HepG2 (cell line): ENCODE measurements around the gene UNC13D. TPM values are rescaled to one million over a fixed set of nuclear protein-coding genes. Genes with fewer than 3 reads are reported as not detected.
A peak's percentile ranks its signal among the peaks of the same experiment; 100 is the strongest.

Experiments
- ARNT2 ChIP-seq: sonication (generic); formaldehyde crosslinking; IDR thresholded peaks from 2 replicates; pipeline ENCODE4 v1.8.0; 2022; ENCODE audit warnings: mild to moderate bottlenecking, low read depth, missing genetic modification reagents, moderate library complexity
- ATM ChIP-seq: fragments of 450-650 bp; IDR thresholded peaks from 2 replicates; pipeline ENCODE4 v1.7.1; 2017; ENCODE audit warnings: mild to moderate bottlenecking, borderline replicate concordance
- ERF ChIP-seq: IDR thresholded peaks from 2 replicates; pipeline ENCODE4 v1.6.1; 2018; ENCODE audit warnings: missing biosample characterization, missing genetic modification reagents
- JUNB ChIP-seq: sonication (generic); formaldehyde crosslinking; IDR thresholded peaks from 2 replicates; pipeline ENCODE4 v1.8.0; 2022; ENCODE audit warnings: missing genetic modification reagents, mild to moderate bottlenecking, borderline replicate concordance
- KLF13 ChIP-seq: sonication (generic); formaldehyde crosslinking; IDR thresholded peaks from 2 replicates; pipeline ENCODE4 v1.4.0; 2020; ENCODE audit warnings: mild to moderate bottlenecking, missing genetic modification reagents
- PHF20 ChIP-seq: sonication (generic); formaldehyde crosslinking; IDR thresholded peaks from 2 replicates; pipeline ENCODE4 v1.5.0; 2020; ENCODE audit warnings: mild to moderate bottlenecking, missing genetic modification reagents
- RXRB ChIP-seq: IDR thresholded peaks from 2 replicates; pipeline ENCODE4 v1.6.1; 2016; ENCODE audit warnings: borderline replicate concordance, missing genetic modification reagents, missing compliant biosample characterization
- SRSF1 ChIP-seq: fragments of 200-400 bp; formaldehyde crosslinking; optimal IDR thresholded peaks from 2 replicates; pipeline ENCODE3; 2017; ENCODE audit warnings: mild to moderate bottlenecking, low read depth, low read length, moderate library complexity
- ZBTB3 ChIP-seq: sonication (generic); formaldehyde crosslinking; IDR thresholded peaks from 2 replicates; pipeline ENCODE4 v1.4.0; 2020; ENCODE audit warnings: low read depth, mild to moderate bottlenecking, moderate library complexity, missing genetic modification reagents, borderline replicate concordance
- ZFY ChIP-seq: sonication (generic); formaldehyde crosslinking; IDR thresholded peaks from 2 replicates; pipeline ENCODE4 v1.4.0; 2020; ENCODE audit warnings: missing genetic modification reagents
- ZNF138 ChIP-seq: sonication (generic); formaldehyde crosslinking; IDR thresholded peaks from 2 replicates; pipeline ENCODE4 v1.5.0; 2020; ENCODE audit warnings: mild to moderate bottlenecking, low read depth, missing genetic modification reagents
- ZNF30 ChIP-seq: sonication (generic); formaldehyde crosslinking; IDR thresholded peaks from 2 replicates; pipeline ENCODE4 v1.5.0; 2020; ENCODE audit warnings: mild to moderate bottlenecking, missing genetic modification reagents
- ZNF670 ChIP-seq: sonication (generic); formaldehyde crosslinking; IDR thresholded peaks from 2 replicates; pipeline ENCODE4 v1.8.0; 2022; ENCODE audit warnings: mild to moderate bottlenecking, missing genetic modification reagents, borderline replicate concordance
- ZNF720 ChIP-seq: sonication (generic); formaldehyde crosslinking; IDR thresholded peaks from 2 replicates; pipeline ENCODE4 v1.4.0; 2020; ENCODE audit warnings: missing genetic modification reagents
- polyA plus RNA-seq, 8 experiments: library from polyadenylated mRNA; depleted of rRNA in 3 of 8; stranded (reverse) in 7 of 8; unstranded in 1 of 8; fragments of >200 nt; fragmentation: Illumina TruSeq in 4 of 8; extraction: Trizol in 4 of 8; gene quantifications; 2 replicates each; pipeline versions ENCODE4 v1.2.1 to v1.2.3, GENCODE V29; 2011 to 2016; ENCODE audit warnings: low read depth in 4 of 8, missing spikeins in 1 of 8, mixed read lengths in 1 of 8; ENCODE audit not compliant: insufficient read depth in 1 of 8
- total RNA-seq, 5 experiments: library from RNA; depleted of rRNA; stranded (reverse); fragments of >200 nt; fragmentation: Illumina TruSeq; extraction: Trizol; gene quantifications; 2 replicates each; pipeline ENCODE4 v1.2.3, GENCODE V29; 2016; ENCODE audit warnings: low read depth in 1 of 5
- TF ChIP-seq, protein P1 (sequence below): sonication (generic); formaldehyde crosslinking; IDR thresholded peaks from 2 replicates; pipeline ENCODE4 v1.4.0; 2020; ENCODE audit warnings: missing genetic modification reagents, borderline replicate concordance
- TF ChIP-seq, protein P2 (sequence below): sonication (generic); formaldehyde crosslinking; conservative IDR thresholded peaks from 2 replicates; pipeline ENCODE4 v1.8.0; 2022; ENCODE audit warnings: mild to moderate bottlenecking, moderate library complexity, missing genetic modification reagents
- TF ChIP-seq, protein P3 (sequence below): IDR thresholded peaks from 2 replicates; pipeline ENCODE4 v1.6.1; 2016; ENCODE audit warnings: missing compliant biosample characterization, missing genetic modification reagents, borderline replicate concordance

Gene UNC13D
- total and polyA plus RNA-seq, 2 of the 13 experiments (the other 11 are each of a cell fraction or from before 2014, with no cell fraction given): 29.7 to 42.7 TPM

DNA sequence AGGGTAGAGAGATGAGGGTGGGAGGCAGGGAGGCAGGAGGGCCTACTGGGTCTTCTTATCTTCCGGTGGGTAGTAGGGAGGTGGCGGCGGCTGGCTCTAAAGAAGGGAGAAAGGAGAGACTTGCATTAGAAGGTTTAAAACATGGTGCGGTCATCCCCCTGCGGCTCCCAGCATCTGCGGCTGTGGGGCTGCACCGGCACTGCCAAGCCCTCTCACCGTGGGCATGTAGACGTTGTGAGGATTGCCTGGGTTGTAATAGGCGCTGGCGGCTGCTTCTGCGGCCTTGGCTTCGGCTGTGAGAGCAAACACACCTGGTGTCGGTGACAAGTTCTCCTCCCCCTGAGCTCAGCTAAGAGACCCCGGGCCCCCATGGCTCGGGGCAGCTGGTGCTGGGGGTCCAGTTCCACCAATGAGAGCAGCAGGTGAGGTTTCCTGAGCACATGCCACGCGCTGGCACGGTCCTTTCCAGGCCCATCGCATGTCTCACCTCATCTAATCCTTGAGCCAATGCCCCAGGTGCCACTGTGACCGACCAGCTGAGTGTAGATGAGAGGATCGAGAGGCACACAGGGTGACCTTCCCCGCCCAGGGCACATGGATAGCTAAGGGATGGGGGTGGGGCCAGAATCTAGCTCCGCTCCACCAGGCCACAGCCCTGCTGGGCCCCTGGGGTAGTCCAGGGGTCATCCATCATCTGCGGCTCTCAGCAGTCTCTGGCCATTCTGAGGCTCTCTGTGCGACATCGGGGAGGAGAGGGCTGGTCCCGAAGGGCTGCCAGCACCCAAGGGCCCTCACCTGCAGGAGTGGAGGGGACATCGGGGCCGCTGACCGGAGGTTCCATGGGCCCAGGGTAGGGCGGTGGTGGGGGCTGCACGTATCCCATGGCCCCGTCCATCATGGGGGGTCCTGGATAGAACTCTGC lies 2.7 kb upstream of the UNC13D start (continued):
- TF ChIP-seq RXRB: peak; percentile 88
- TF ChIP-seq, protein P1, sequence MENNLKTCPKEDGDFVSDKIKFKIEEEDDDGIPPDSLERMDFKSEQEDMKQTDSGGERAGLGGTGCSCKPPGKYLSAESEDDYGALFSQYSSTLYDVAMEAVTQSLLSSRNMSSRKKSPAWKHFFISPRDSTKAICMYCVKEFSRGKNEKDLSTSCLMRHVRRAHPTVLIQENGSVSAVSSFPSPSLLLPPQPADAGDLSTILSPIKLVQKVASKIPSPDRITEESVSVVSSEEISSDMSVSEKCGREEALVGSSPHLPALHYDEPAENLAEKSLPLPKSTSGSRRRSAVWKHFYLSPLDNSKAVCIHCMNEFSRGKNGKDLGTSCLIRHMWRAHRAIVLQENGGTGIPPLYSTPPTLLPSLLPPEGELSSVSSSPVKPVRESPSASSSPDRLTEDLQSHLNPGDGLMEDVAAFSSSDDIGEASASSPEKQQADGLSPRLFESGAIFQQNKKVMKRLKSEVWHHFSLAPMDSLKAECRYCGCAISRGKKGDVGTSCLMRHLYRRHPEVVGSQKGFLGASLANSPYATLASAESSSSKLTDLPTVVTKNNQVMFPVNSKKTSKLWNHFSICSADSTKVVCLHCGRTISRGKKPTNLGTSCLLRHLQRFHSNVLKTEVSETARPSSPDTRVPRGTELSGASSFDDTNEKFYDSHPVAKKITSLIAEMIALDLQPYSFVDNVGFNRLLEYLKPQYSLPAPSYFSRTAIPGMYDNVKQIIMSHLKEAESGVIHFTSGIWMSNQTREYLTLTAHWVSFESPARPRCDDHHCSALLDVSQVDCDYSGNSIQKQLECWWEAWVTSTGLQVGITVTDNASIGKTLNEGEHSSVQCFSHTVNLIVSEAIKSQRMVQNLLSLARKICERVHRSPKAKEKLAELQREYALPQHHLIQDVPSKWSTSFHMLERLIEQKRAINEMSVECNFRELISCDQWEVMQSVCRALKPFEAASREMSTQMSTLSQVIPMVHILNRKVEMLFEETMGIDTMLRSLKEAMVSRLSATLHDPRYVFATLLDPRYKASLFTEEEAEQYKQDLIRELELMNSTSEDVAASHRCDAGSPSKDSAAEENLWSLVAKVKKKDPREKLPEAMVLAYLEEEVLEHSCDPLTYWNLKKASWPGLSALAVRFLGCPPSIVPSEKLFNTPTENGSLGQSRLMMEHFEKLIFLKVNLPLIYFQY (CRISPR knock-in tag): no peak
- no peak for TF ChIP-seq ATM
- no peak for TF ChIP-seq ZNF30
- peak; percentile 88 for TF ChIP-seq ERF (CRISPR knock-in tag)
- no peak; the same call in 1 of the 2 replicates for TF ChIP-seq JUNB (CRISPR knock-in tag)
- peak; percentile 63 for TF ChIP-seq PHF20 (CRISPR knock-in tag)
- TF ChIP-seq, protein P2, sequence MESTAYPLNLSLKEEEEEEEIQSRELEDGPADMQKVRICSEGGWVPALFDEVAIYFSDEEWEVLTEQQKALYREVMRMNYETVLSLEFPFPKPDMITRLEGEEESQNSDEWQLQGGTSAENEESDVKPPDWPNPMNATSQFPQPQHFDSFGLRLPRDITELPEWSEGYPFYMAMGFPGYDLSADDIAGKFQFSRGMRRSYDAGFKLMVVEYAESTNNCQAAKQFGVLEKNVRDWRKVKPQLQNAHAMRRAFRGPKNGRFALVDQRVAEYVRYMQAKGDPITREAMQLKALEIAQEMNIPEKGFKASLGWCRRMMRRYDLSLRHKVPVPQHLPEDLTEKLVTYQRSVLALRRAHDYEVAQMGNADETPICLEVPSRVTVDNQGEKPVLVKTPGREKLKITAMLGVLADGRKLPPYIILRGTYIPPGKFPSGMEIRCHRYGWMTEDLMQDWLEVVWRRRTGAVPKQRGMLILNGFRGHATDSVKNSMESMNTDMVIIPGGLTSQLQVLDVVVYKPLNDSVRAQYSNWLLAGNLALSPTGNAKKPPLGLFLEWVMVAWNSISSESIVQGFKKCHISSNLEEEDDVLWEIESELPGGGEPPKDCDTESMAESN (CRISPR knock-in tag): peak; percentile 93
- no peak; the same call in 1 of the 2 replicates for TF ChIP-seq KLF13 (CRISPR knock-in tag)
- peak; percentile 93 for TF ChIP-seq ARNT2 (CRISPR knock-in tag)
- TF ChIP-seq ZNF720: no peak; the same call in 1 of the 2 replicates
- no peak; the same call in 1 of the 2 replicates for TF ChIP-seq ZBTB3 (CRISPR knock-in tag)
- TF ChIP-seq SRSF1: peak; percentile 22
- TF ChIP-seq ZNF670: no peak
- TF ChIP-seq, protein P3, sequence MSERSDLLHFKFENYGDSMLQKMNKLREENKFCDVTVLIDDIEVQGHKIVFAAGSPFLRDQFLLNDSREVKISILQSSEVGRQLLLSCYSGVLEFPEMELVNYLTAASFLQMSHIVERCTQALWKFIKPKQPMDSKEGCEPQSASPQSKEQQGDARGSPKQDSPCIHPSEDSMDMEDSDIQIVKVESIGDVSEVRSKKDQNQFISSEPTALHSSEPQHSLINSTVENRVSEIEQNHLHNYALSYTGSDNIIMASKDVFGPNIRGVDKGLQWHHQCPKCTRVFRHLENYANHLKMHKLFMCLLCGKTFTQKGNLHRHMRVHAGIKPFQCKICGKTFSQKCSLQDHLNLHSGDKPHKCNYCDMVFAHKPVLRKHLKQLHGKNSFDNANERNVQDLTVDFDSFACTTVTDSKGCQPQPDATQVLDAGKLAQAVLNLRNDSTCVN (CRISPR knock-in tag): peak; percentile 75
- TF ChIP-seq ZNF138 (CRISPR knock-in tag): peak; percentile 92; the same call in 1 of the 2 replicates
- peak; percentile 84 for TF ChIP-seq ZFY (CRISPR knock-in tag)
